GM12878 (cell line): ENCODE data around the gene SAP130. TPM values are rescaled to one million over a fixed set of nuclear protein-coding genes. Genes with fewer than 3 reads are reported as not detected.

Source experiments
- ATAC-seq: fragments of 200-7000 bp; cut with Tn5 transposase; 3 replicates; pipeline ENCODE4 v1.9.1; 2020; ENCODE audit warnings: mild to moderate bottlenecking, moderate library complexity
- BruUV-seq: library from RNA; stranded (reverse); fragments of 400-500 nt; replicated peaks from 2 replicates; lab custom pipeline; 2021; lab: Mats Ljungman, UMichigan
- CTCF ChIA-PET: fragments of 300-600 bp; sonication (Branson Sonifier 250); formaldehyde crosslinking; extraction: SDS; loops from one replicate; lab custom pipeline; 2021; ENCODE audit warnings: inconsistent platforms; lab: Yijun Ruan, JAX
- POLR2A ChIA-PET: fragments of 350-600 bp; formaldehyde crosslinking; extraction: SDS; loops from one replicate; lab custom pipeline; 2021; ENCODE audit warnings: inconsistent platforms; lab: Charles Lee
- RAD21 ChIA-PET: fragments of 300-600 bp; sonication (Branson Sonifier 250); formaldehyde crosslinking; loops from one replicate; lab custom pipeline; 2023; ENCODE audit warnings: antibody characterized with exemption; ENCODE audit not compliant: unreplicated experiment; lab: Charles Lee
- SMC1A ChIA-PET: fragments of 300-600 bp; sonication (Branson Sonifier 250); formaldehyde crosslinking; loops from one replicate; lab custom pipeline; 2023; ENCODE audit not compliant: unreplicated experiment, uncharacterized antibody; lab: Charles Lee
- DNase-seq: peaks from one replicate; pipeline ENCODE4 v3.0.0-alpha.2; 2011; ENCODE audit warnings: low read depth, low spot score
- FAIRE-seq: peaks from 3 replicates; lab custom pipeline; 2011; peaks lifted over from hg19 to GRCh38; lab: Jason Lieb, UNC
- H2AFZ ChIP-seq: 2 replicates; pipeline ENCODE4 v1.6.0; 2011; ENCODE audit warnings: low read depth, low read length, control low read depth; ENCODE audit not compliant: control insufficient read depth
- H3K27ac ChIP-seq: 2 replicates; pipeline ENCODE4 v1.5.1; 2011; ENCODE audit warnings: control low read depth; ENCODE audit not compliant: control insufficient read depth, insufficient read depth
- H3K27me3 ChIP-seq, 2 experiments: replicated peaks in 1 of 2; 2 replicates each; pipeline versions ENCODE4 v1.6.0 to v1.6.1; 2011; ENCODE audit warnings: low read length in 1 of 2; ENCODE audit not compliant: control insufficient read depth in 2 of 2, insufficient read depth in 2 of 2
- H3K36me3 ChIP-seq, 2 experiments: 2 replicates each; pipeline ENCODE4 v1.5.1; 2011; ENCODE audit warnings: low read length in 1 of 2; ENCODE audit not compliant: control insufficient read depth in 2 of 2, insufficient read depth in 2 of 2
- H3K4me1 ChIP-seq: 2 replicates; pipeline ENCODE4 v1.6.1; 2011; ENCODE audit warnings: mild to moderate bottlenecking, low read length, moderate library complexity, mixed read lengths; ENCODE audit not compliant: control insufficient read depth, insufficient read depth
- H3K4me2 ChIP-seq: 2 replicates; pipeline ENCODE4 v1.6.0; 2011; ENCODE audit warnings: control low read depth; ENCODE audit not compliant: control insufficient read depth, insufficient read depth
- H3K4me3 ChIP-seq: fragments of 200-600 bp; sonication (generic); 2 replicates; pipeline ENCODE4 v1.5.1; 2016
- H3K79me2 ChIP-seq: 2 replicates; pipeline ENCODE4 v1.6.0; 2011; ENCODE audit warnings: low read length; ENCODE audit not compliant: control insufficient read depth, insufficient read depth
- H3K9ac ChIP-seq: 2 replicates; pipeline ENCODE4 v1.8.0; 2011; ENCODE audit warnings: low read length, control low read depth, mixed read lengths; ENCODE audit not compliant: control insufficient read depth, insufficient read depth
- H3K9me3 ChIP-seq: replicated peaks from 3 replicates; pipeline ENCODE4 v1.5.1; 2011; ENCODE audit warnings: mild to moderate bottlenecking, low read length; ENCODE audit not compliant: control insufficient read depth, insufficient read depth
- H4K20me1 ChIP-seq: 2 replicates; pipeline ENCODE4 v1.6.0; 2011; ENCODE audit not compliant: control insufficient read depth, insufficient read depth
- BACH1 ChIP-seq: fragments of 450-650 bp; IDR thresholded peaks from 2 replicates; pipeline ENCODE4 v1.6.1; 2017; ENCODE audit warnings: mild to moderate bottlenecking, borderline replicate concordance
- BHLHE40 ChIP-seq, 2 experiments: fragments of 450-650 bp in 1 of 2; IDR thresholded peaks; 2 replicates each; pipeline ENCODE4 v1.6.1; 2011 to 2017; ENCODE audit warnings: low read depth in 2 of 2, borderline replicate concordance in 1 of 2, improper control_type of control experiment in 1 of 2, low read length in 1 of 2, mild to moderate bottlenecking in 1 of 2
- EGR1 ChIP-seq, 2 experiments: IDR thresholded peaks; 1 replicate in 1 of 2; 2 replicates in 1 of 2; pipeline ENCODE4 v1.6.1; 2011 to 2012; ENCODE audit warnings: low read depth in 2 of 2, low read length in 2 of 2, borderline replicate concordance in 1 of 2, mild to moderate bottlenecking in 1 of 2, moderate library complexity in 1 of 2
- JUNB ChIP-seq: IDR thresholded peaks from 2 replicates; pipeline ENCODE4 v1.6.1; 2016; ENCODE audit warnings: antibody characterized with exemption, mild to moderate bottlenecking
- JUND ChIP-seq: IDR thresholded peaks from 2 replicates; pipeline ENCODE4 v1.6.1; 2012; ENCODE audit warnings: low read depth, mild to moderate bottlenecking, low read length, improper control_type of control experiment, moderate library complexity
- KDM1A ChIP-seq: fragments of 200-600 bp; sonication (generic); IDR thresholded peaks from 2 replicates; pipeline ENCODE4 v1.6.1; 2016; ENCODE audit warnings: borderline replicate concordance
- MXI1 ChIP-seq: fragments of 150-350 bp; IDR thresholded peaks from 2 replicates; pipeline ENCODE4 v1.6.1; 2011; ENCODE audit warnings: low read depth, mild to moderate bottlenecking, inconsistent platforms, low read length, improper control_type of control experiment
- NFXL1 ChIP-seq: fragments of 450-650 bp; IDR thresholded peaks from 2 replicates; pipeline ENCODE4 v1.6.1; 2017; ENCODE audit warnings: antibody characterized with exemption, mild to moderate bottlenecking, borderline replicate concordance
- NR2C1 ChIP-seq: fragments of 450-650 bp; IDR thresholded peaks from 2 replicates; pipeline ENCODE4 v1.6.1; 2017; ENCODE audit warnings: antibody characterized with exemption, mild to moderate bottlenecking, moderate library complexity
- POLR2AphosphoS5 ChIP-seq: IDR thresholded peaks from 2 replicates; pipeline ENCODE4 v1.6.1; 2011; ENCODE audit warnings: mild to moderate bottlenecking, low read length, inconsistent platforms
- RB1 ChIP-seq: fragments of 450-650 bp; formaldehyde crosslinking; IDR thresholded peaks from 2 replicates; pipeline ENCODE4 v1.6.1; 2017; ENCODE audit warnings: mild to moderate bottlenecking, borderline replicate concordance
- SMAD5 ChIP-seq: IDR thresholded peaks from 2 replicates; pipeline ENCODE4 v1.6.1; 2016; ENCODE audit warnings: antibody characterized with exemption, low read depth
- SMARCA5 ChIP-seq: fragments of 450-650 bp; IDR thresholded peaks from 2 replicates; pipeline ENCODE4 v1.6.1; 2017; ENCODE audit warnings: mild to moderate bottlenecking
- SP1 ChIP-seq: IDR thresholded peaks from one replicate; pipeline ENCODE4 v1.6.1; 2011; ENCODE audit warnings: low read depth, low read length
- WGBS: methylation state at CpG from one replicate; pipeline ENCODE4 v1.1.6; 2016; ENCODE audit warnings: low lambda C conversion rate; ENCODE audit not compliant: insufficient replicate concordance, insufficient coverage; ENCODE audit errors: missing lambda C conversion rate; 5-methylcytosine and 5-hydroxymethylcytosine counted together
- in situ Hi-C: fragments of 300-500 bp; cut with MboI; formaldehyde crosslinking; loops from 9 replicates; pipeline ENCODE4 v1.14.3; 2018; ENCODE audit warnings: mixed read lengths
- intact Hi-C: fragments of 100-400 bp; cut with micrococcal nuclease; formaldehyde crosslinking; loops from one replicate; pipeline ENCODE4 v1.14.2; 2022; ENCODE audit not compliant: unreplicated experiment
- polyA plus RNA-seq, 11 experiments: library from polyadenylated mRNA; depleted of rRNA in 4 of 11; unstranded in 6 of 11; stranded (reverse) in 5 of 11; fragments of >200 nt; fragmentation: Nextera tagmentation in 4 of 11; fragmentation: Illumina TruSeq in 1 of 11; extraction: Ambion mirVana in 4 of 11; extraction: Trizol in 1 of 11; gene quantifications; 1 replicate in 1 of 11; 2 replicates in 10 of 11; pipeline versions ENCODE4 v1.2.1 to v1.2.3, GENCODE V29; 2011 to 2016; ENCODE audit warnings: inconsistent platforms in 2 of 11, missing spikeins in 2 of 11, low read depth in 1 of 11
- total RNA-seq, 4 experiments: library from RNA; depleted of rRNA in 3 of 4; stranded (reverse); fragments of >200 nt in 3 of 4; fragmentation: Illumina TruSeq in 1 of 4; extraction: Trizol in 1 of 4; gene quantifications; 2 replicates each; pipeline versions ENCODE4 v1.2.1 to v1.2.3, GENCODE V29; 2013 to 2021
- TF ChIP-seq, protein P1 (sequence below): IDR thresholded peaks from 2 replicates; pipeline ENCODE4 v1.6.1; 2012; ENCODE audit warnings: low read depth, low read length, improper control_type of control experiment
- TF ChIP-seq, protein P2 (sequence below): IDR thresholded peaks from 2 replicates; pipeline ENCODE4 v1.6.1; 2012; ENCODE audit warnings: mild to moderate bottlenecking, low read depth, low read length

The SAP130 gene
- total and polyA plus RNA-seq, 10 of the 15 experiments (the other 5 are each of a cell fraction or from before 2014, with no cell fraction given) = 5.0 to 26.2 (median 9.9) TPM

DNA sequence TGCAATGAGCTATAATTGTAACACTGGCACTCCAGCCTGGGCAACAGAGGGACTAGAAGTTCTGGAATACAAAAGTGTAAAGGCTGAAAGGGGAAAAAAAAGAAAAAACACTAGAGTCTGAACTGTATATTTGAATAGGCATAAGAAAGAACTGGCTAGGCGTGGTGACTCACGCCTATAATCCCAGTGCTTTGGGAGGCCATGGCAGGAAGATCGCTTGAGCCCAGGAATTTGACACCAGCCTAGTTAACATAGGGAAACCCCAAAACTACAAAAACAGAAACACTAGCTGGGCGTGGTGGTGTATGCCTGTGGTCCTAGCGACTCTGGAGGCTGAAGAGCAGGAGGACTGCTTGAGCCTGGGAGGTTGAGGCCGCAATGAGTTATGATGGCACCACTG is 70.6 kb downstream of the SAP130 start:
- Histone ChIP-seq H3K79me2 (no peaks in the 10 kb centered on the region), H3K36me3 (peaks cover 6 to 11% of the 10 kb centered on the region in 2 experiments), H3K4me2 (no peak overlapping the region), H3K4me1 (no peaks in the 10 kb centered on the region), H4K20me1 (no peaks in the 10 kb centered on the region), H3K9ac (no peak overlapping the region), H3K27ac (no peak overlapping the region), H3K4me3 (no peak overlapping the region), H2AFZ (no peak overlapping the region), H3K9me3 (no peaks in the 10 kb centered on the region)
- DNase-seq (no peak), ATAC-seq (no peak), FAIRE-seq (no peak)
- POLR2A ChIA-PET = interaction anchor here (0.6 kb wide), 1 partner anchor 159 kb away, joined by 9 read pairs; no protein-coding TSS in a partner anchor
- in situ Hi-C loops (no loop called here), intact Hi-C loops (no loop called here)
- BruUV-seq = no TSS peak
- SMC1A ChIA-PET = no interaction called here
- CTCF ChIA-PET = no interaction called here
- RAD21 ChIA-PET = no interaction called here
- TF ChIP-seq BACH1 = no peak
- TF ChIP-seq BHLHE40 (IDR thresholded peaks at IDR 0.05; ENCODE audit: borderline replicate concordance in 1 of 2, low read depth in 2 of 2, low read length in 1 of 2) = no peak
- no peak for TF ChIP-seq SMAD5
- TF ChIP-seq, protein P1, sequence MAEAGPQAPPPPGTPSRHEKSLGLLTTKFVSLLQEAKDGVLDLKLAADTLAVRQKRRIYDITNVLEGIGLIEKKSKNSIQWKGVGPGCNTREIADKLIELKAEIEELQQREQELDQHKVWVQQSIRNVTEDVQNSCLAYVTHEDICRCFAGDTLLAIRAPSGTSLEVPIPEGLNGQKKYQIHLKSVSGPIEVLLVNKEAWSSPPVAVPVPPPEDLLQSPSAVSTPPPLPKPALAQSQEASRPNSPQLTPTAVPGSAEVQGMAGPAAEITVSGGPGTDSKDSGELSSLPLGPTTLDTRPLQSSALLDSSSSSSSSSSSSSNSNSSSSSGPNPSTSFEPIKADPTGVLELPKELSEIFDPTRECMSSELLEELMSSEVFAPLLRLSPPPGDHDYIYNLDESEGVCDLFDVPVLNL = no peak
- TF ChIP-seq NFXL1 = no peak
- TF ChIP-seq SMARCA5 = no peak
- no peak for TF ChIP-seq SP1
- no peak for TF ChIP-seq RB1
- TF ChIP-seq JUNB = no peak
- TF ChIP-seq, protein P2, sequence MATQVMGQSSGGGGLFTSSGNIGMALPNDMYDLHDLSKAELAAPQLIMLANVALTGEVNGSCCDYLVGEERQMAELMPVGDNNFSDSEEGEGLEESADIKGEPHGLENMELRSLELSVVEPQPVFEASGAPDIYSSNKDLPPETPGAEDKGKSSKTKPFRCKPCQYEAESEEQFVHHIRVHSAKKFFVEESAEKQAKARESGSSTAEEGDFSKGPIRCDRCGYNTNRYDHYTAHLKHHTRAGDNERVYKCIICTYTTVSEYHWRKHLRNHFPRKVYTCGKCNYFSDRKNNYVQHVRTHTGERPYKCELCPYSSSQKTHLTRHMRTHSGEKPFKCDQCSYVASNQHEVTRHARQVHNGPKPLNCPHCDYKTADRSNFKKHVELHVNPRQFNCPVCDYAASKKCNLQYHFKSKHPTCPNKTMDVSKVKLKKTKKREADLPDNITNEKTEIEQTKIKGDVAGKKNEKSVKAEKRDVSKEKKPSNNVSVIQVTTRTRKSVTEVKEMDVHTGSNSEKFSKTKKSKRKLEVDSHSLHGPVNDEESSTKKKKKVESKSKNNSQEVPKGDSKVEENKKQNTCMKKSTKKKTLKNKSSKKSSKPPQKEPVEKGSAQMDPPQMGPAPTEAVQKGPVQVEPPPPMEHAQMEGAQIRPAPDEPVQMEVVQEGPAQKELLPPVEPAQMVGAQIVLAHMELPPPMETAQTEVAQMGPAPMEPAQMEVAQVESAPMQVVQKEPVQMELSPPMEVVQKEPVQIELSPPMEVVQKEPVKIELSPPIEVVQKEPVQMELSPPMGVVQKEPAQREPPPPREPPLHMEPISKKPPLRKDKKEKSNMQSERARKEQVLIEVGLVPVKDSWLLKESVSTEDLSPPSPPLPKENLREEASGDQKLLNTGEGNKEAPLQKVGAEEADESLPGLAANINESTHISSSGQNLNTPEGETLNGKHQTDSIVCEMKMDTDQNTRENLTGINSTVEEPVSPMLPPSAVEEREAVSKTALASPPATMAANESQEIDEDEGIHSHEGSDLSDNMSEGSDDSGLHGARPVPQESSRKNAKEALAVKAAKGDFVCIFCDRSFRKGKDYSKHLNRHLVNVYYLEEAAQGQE = no peak
- no peak for TF ChIP-seq EGR1 (IDR thresholded peaks at IDR 0.05; ENCODE audit: borderline replicate concordance in 1 of 2, low read depth in 2 of 2, low read length in 2 of 2)
- TF ChIP-seq NR2C1 = no peak
- no peak for TF ChIP-seq JUND
- TF ChIP-seq KDM1A = no peak
- no peak for TF ChIP-seq MXI1
- TF ChIP-seq POLR2AphosphoS5 = no peak
- TF ChIP-seq, all 136 proteins: peak for 0
- H3K27me3 ChIP-seq = no peaks in the 10 kb centered on the region
- 87% methylated on average over 6 of the region's 6 CpGs for WGBS
